Lower lobe of right lung (tissue), 2 donors: ENCODE data around the gene IER3IP1. TPM values are rescaled to one million over a fixed set of nuclear protein-coding genes. Genes with fewer than 3 reads are reported as not detected.

Source experiments
- ATAC-seq, 2 donors: fragments of 200-7000 bp; cut with Tn5 transposase; one replicate each; pipeline ENCODE4 v1.9.1; 2020 to 2022; ENCODE audit warnings: mild to moderate bottlenecking in 2 of 2, moderate library complexity in 2 of 2
- DNase-seq: peaks from one replicate; pipeline ENCODE4 v3.0.0-alpha.2; 2020
- H3K27ac ChIP-seq: fragments of 200-600 bp; one replicate; pipeline ENCODE4 v1.8.0; 2022
- H3K27me3 ChIP-seq: fragments of 200-600 bp; one replicate; pipeline ENCODE4 v1.8.0; 2022; ENCODE audit warnings: low read depth
- H3K36me3 ChIP-seq: fragments of 200-600 bp; one replicate; pipeline ENCODE4 v1.8.0; 2022; ENCODE audit warnings: mild to moderate bottlenecking
- H3K4me1 ChIP-seq: fragments of 200-600 bp; one replicate; pipeline ENCODE4 v1.8.0; 2022
- H3K4me3 ChIP-seq: fragments of 200-600 bp; one replicate; pipeline ENCODE4 v1.8.0; 2022; ENCODE audit warnings: mild to moderate bottlenecking
- H3K9me3 ChIP-seq: fragments of 200-600 bp; one replicate; pipeline ENCODE4 v1.8.0; 2022
- intact Hi-C: fragments of 100-400 bp; cut with DNase I; formaldehyde crosslinking; loops from one replicate; pipeline ENCODE4 v1.11.0; 2022
- total RNA-seq: library from RNA; stranded (reverse); fragmentation: NEBNext Ultra II Directional; extraction: Animal tissue kit (Norgen Biotek cat#: 25700); gene quantifications from one replicate; pipeline ENCODE4 v1.2.1, GENCODE V29; 2021
- TF ChIP-seq, protein P1 (sequence below): fragments of 200-600 bp; IDR thresholded peaks from one replicate; pipeline ENCODE4 v1.8.0; 2022; ENCODE audit warnings: antibody characterized with exemption, mild to moderate bottlenecking
- donor health status: DM: no; HTN: yes; CAD: no; lungs with severe emphysema.

The IER3IP1 gene
- total RNA-seq, 1 donor from 2014 or later: 10.7 TPM

DNA sequence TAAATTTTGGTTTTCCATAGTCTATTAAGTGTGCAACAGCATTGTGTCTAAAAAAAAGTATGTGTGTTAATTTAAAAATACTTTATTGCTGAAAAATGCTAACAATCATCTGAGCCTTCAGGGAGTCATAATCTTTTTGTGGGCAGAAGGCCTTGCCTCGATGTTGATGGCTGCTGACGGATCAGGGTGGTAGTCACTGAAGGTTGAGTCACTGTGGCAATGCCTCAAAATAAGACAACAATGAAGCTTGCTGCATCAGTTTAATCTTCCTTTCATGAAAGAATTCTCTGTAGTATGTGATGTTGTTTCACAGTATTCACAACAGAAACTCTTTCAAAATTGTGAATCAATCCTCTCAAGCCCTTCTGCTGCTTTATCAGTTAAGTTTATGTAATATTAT is 57.2 kb downstream of the IER3IP1 start:
- Histone ChIP-seq H3K9me3 (no peaks in the 10 kb centered on the region), H3K4me1 (no peaks in the 10 kb centered on the region), H3K27me3 (no peaks in the 10 kb centered on the region), H3K36me3 (peaks cover 22% of the 10 kb centered on the region), H3K4me3 (no peak overlapping the region), H3K27ac (no peak overlapping the region)
- TF ChIP-seq, protein P1, sequence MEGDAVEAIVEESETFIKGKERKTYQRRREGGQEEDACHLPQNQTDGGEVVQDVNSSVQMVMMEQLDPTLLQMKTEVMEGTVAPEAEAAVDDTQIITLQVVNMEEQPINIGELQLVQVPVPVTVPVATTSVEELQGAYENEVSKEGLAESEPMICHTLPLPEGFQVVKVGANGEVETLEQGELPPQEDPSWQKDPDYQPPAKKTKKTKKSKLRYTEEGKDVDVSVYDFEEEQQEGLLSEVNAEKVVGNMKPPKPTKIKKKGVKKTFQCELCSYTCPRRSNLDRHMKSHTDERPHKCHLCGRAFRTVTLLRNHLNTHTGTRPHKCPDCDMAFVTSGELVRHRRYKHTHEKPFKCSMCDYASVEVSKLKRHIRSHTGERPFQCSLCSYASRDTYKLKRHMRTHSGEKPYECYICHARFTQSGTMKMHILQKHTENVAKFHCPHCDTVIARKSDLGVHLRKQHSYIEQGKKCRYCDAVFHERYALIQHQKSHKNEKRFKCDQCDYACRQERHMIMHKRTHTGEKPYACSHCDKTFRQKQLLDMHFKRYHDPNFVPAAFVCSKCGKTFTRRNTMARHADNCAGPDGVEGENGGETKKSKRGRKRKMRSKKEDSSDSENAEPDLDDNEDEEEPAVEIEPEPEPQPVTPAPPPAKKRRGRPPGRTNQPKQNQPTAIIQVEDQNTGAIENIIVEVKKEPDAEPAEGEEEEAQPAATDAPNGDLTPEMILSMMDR: no peak
- intact Hi-C loops: no loop called here
- ATAC-seq (no peak), DNase-seq (no peak)

DNA sequence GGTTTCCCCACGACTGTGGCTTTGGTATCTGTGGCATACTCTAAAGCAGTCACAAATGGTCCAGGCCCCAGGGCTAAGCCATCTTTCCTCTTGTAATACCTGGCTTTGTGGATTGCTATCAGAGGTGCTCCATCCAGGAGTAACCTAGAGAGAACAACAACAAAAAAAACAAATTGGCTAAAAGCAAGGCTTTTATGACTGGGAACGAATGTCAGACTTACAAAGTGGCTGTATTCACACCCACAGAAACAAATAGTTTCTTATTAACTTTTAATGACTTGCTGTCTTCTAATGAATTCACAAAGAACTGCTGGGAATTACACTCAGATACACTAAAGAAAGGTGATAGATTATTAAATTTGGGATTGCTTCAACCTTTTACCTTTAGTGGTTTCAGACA is 61.0 kb downstream of the IER3IP1 start:
- H3K27me3 ChIP-seq: no peaks in the 10 kb centered on the region
- no peaks in the 10 kb centered on the region for H3K4me1 ChIP-seq

DNA sequence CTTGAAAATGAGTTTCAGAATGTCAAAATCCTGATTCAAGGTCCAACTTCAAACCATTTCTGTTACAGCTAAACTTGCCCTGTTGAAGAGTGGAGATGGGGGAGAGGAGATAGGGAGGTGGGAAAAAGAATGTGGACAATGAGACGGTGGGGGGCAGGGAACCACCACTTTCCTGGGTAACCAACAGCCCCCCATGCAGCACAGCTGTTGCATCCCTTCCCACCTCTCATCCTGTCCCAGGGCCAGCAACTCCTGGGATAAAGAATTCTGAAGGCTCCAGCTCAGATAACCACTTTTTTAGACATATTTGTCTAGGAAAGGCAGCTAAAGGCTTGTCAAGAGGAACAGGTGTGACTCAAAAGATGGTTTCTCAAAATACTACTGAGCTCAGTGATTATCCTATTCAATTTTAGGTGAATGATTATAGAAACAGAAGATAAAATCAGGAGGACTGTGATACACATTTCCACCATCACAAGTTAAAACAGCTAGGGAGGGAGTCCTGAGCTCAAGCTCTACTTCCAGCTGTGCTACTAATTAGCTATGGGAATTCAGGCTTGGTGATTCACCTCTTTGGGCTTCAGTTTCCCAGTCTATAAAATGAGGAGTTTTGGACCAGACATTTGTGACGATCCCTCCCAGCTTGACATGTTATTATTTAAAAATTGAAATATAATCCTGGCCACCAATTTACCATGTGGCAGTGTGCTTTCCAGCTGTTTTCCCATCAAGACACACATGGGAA is 62.2 kb downstream of the IER3IP1 start:
- H3K36me3 ChIP-seq: peaks cover 60% of the 10 kb centered on the region
- no peaks in the 10 kb centered on the region for H3K27me3 ChIP-seq
- H3K27ac ChIP-seq: no peak overlapping the region
- no peak for DNase-seq
- TF ChIP-seq, protein P1: no peak
- no peaks in the 10 kb centered on the region for H3K9me3 ChIP-seq
- H3K4me3 ChIP-seq: no peak overlapping the region
- H3K4me1 ChIP-seq: no peaks in the 10 kb centered on the region
- intact Hi-C loops: no loop called here
- no peak for ATAC-seq

More for the DNA sequence above, 61.0 kb downstream of the IER3IP1 start:
- TF ChIP-seq, protein P1: no peak
- ATAC-seq (no peak), DNase-seq (no peak)
- Histone ChIP-seq H3K4me3 (no peak overlapping the region), H3K36me3 (peaks cover 54% of the 10 kb centered on the region), H3K27ac (no peak overlapping the region), H3K9me3 (no peaks in the 10 kb centered on the region)
- intact Hi-C loops: no loop called here

DNA sequence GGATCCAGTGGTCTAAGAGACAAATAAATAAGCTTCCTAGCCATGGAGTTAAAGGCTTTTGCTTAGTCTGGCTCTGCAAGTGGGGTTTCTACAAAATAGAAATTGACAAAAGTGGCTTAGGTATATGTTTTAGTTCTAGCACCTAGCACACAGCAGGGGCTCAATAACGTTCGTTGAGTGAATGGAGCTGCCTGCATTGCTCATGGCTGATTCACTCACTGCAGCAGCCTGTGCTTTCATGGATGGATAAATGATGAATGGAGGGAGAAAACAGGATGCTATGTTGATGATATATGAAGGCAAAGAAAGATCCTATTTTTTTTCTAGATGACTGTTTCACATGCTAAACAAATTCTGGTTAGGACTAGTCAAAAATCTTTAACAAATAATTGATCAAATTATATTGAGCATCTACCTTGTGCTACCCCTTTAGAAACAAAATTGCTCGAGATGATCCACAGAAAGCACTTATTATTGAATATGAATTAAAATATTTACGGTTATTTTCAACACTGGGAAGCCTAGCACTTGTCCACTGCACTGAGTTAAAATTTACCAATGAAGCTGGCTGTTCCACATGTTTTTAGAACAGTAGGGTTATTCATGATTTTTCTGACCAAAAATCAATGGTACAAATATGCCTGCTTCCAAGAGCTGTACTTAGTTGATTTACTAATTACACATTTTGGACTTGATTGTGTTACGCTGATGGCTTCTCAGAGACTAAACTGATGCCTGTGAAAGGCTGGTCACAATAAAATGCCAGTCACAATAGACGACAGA is 65.5 kb downstream of the IER3IP1 start:
- Histone ChIP-seq H3K27me3 (no peaks in the 10 kb centered on the region), H3K4me1 (no peaks in the 10 kb centered on the region), H3K9me3 (no peaks in the 10 kb centered on the region), H3K27ac (no peak overlapping the region), H3K4me3 (no peak overlapping the region), H3K36me3 (peaks cover 92% of the 10 kb centered on the region)
- DNase-seq (no peak), ATAC-seq (no peak)
- TF ChIP-seq, protein P1: no peak
- intact Hi-C loops: no loop called here

DNA sequence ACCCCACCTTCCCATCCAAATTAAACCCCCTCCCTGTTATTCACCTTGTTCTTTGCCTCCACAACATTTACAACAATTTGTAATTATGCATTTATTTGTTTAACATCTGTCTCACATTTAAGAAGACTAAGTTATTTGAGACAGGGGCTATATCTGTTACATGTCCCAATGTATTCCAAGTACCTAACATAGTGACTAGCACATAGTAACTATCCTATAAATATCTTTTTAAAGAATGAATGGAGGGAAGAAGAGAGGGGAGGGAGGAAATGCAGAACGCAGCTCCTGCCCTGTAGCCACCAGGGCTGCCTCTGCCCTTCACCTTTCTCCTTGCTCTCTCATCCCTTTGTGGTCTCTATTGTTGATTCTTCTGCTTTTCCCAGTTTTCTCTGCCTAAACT is 66.4 kb downstream of the IER3IP1 start:
- Histone ChIP-seq H3K36me3 (peaks cover 96% of the 10 kb centered on the region), H3K4me1 (no peaks in the 10 kb centered on the region), H3K27me3 (no peaks in the 10 kb centered on the region), H3K4me3 (no peak overlapping the region), H3K9me3 (no peaks in the 10 kb centered on the region), H3K27ac (no peak overlapping the region)
- TF ChIP-seq, protein P1: no peak
- ATAC-seq (no peak), DNase-seq (no peak)
- intact Hi-C loops: no loop called here
